GM20000 (cell line): ENCODE data around the gene SORT1.
"Not testable (repeated sequence)": the region's sequence is repeated elsewhere in the genome, so short reads cannot be mapped to it uniquely, and the experiment has no call there.

Source experiments
- DNase-seq: peaks from one replicate; pipeline ENCODE4 v3.0.0; 2012; ENCODE audit warnings: low spot score
- CTCF ChIP-seq: IDR thresholded peaks from 2 replicates; pipeline ENCODE4 v1.5.1; 2012; ENCODE audit warnings: mild to moderate bottlenecking, control low read depth; ENCODE audit errors: extremely low read depth, missing control alignments

SORT1 gene

GRCh38 chr1:109292364-109292763 lies 105.4 kb downstream of the SORT1 start:
- TF ChIP-seq CTCF = no peak

GRCh38 chr1:109290998-109291397 lies 106.7 kb downstream of the SORT1 start:
- TF ChIP-seq CTCF = no peak
- DNase-seq = no peak

More at GRCh38 chr1:109292364-109292763, 105.4 kb downstream of the SORT1 start:
- DNase-seq = no peak

GRCh38 chr1:109290137-109290536 lies 107.6 kb downstream of the SORT1 start:
- no peak for TF ChIP-seq CTCF
- DNase-seq = no peak

GRCh38 chr1:109286762-109287161 lies 111.0 kb downstream of the SORT1 start:
- not testable (repeated sequence) for DNase-seq

GRCh38 chr1:109283748-109284600 lies 113.7 kb downstream of the SORT1 start:
- TF ChIP-seq CTCF = no peak
- DNase-seq = no peak

GRCh38 chr1:109282952-109283747 lies 114.6 kb downstream of the SORT1 start, which contains the start of gene PSRC1:
Gene PSRC1, minus strand, starts transcription at chr1:109283145.
- peak; percentile 95 for DNase-seq

GRCh38 chr1:109282497-109282951 lies 115.2 kb downstream of the SORT1 start:
- DNase-seq = peak; percentile 24
- TF ChIP-seq CTCF = no peak

More at GRCh38 chr1:109282952-109283747, 114.6 kb downstream of the SORT1 start, which contains the start of gene PSRC1:
- TF ChIP-seq CTCF = peak; percentile 30
